ENCODE measurements around the gene SPA17.

DNA sequence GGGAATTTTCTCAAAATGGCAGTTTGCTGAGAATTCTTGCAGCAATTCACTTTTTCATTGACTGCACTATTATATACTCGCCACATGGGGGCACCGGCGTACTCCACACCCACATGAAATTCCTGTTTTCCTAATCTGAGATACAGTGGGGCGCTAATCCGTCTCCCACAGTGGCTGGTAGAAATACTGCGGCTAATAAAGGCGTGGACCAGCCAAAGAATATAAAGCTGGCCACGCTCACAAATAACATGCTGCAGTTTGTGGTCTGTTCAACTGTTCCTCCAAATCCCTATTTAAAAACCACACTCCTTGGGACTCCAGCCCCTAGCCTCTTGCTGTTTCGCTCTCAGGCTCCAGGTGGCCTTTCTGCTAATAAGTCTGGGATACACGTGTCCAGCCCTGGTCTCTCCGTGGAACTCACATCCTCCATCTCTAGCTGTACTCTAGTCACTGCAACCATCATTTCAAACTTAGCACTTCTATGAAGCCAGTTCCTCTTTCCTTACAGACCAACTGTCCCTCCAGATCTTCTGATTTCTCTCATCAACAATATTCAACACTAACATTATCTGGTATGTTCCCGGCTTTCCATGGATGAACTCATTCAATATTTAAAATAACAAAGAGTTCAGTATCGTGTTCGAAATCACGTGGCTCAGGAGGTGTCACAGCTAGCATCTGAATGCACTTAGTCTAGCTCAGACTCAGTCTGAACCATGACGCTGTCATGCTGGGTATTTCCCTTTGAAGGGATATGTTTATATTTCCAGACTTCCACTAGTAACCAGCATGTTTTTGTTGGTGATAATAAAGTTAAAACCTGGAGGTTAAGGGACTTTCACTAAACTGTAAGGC, 29.1 kb upstream of the SPA17 start:
- TF ChIP-seq, protein P1, sequence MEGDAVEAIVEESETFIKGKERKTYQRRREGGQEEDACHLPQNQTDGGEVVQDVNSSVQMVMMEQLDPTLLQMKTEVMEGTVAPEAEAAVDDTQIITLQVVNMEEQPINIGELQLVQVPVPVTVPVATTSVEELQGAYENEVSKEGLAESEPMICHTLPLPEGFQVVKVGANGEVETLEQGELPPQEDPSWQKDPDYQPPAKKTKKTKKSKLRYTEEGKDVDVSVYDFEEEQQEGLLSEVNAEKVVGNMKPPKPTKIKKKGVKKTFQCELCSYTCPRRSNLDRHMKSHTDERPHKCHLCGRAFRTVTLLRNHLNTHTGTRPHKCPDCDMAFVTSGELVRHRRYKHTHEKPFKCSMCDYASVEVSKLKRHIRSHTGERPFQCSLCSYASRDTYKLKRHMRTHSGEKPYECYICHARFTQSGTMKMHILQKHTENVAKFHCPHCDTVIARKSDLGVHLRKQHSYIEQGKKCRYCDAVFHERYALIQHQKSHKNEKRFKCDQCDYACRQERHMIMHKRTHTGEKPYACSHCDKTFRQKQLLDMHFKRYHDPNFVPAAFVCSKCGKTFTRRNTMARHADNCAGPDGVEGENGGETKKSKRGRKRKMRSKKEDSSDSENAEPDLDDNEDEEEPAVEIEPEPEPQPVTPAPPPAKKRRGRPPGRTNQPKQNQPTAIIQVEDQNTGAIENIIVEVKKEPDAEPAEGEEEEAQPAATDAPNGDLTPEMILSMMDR (IDR thresholded peaks at IDR 0.05) = peak; percentile 86
- no peak for TF ChIP-seq EZH2 (IDR thresholded peaks at IDR 0.05)
